GM10248 (cell line): ENCODE measurements around the gene PDE2A.

Experiments used
- CTCF ChIA-PET: fragments of 300-600 bp; sonication (Branson Sonifier 250); formaldehyde crosslinking; extraction: SDS; loops from one replicate; lab custom pipeline; 2021; ENCODE audit warnings: antibody characterized with exemption; lab: Yijun Ruan, JAX
- POLR2A ChIA-PET: fragments of 350-650 bp; sonication (Branson Sonifier 250); formaldehyde crosslinking; extraction: SDS; loops from one replicate; lab custom pipeline; 2020; ENCODE audit warnings: antibody characterized with exemption; lab: Yijun Ruan, JAX
- DNase-seq: peaks from one replicate; pipeline ENCODE4 v3.0.0; 2012; ENCODE audit errors: extremely low spot score
- TF ChIP-seq, protein P1 (sequence below): IDR thresholded peaks from 2 replicates; pipeline ENCODE4 v1.5.1; 2012; ENCODE audit warnings: mild to moderate bottlenecking, low read depth; ENCODE audit errors: extremely low read depth, missing control alignments, control extremely low read depth

The PDE2A gene

DNA sequence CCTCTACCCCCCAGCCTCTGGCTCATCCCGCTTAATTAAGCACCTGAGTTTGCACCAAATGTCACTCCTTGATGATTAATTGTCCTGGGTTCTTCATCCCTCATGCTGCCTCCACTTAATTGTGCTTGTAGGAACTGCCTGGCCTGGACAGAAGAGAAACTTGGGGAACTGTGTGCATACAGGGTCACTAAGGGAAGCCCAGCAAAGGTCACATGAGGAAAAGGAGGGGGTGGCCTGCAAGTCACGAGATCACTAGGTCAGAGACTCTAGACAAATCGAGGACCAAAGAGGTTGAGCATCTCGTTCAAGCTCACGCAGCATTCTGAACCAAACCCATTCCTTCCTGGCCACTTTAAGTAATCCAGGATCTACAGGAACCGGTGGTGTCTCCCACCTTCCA lies 75.8 kb downstream of the PDE2A start:
- TF ChIP-seq, protein P1, sequence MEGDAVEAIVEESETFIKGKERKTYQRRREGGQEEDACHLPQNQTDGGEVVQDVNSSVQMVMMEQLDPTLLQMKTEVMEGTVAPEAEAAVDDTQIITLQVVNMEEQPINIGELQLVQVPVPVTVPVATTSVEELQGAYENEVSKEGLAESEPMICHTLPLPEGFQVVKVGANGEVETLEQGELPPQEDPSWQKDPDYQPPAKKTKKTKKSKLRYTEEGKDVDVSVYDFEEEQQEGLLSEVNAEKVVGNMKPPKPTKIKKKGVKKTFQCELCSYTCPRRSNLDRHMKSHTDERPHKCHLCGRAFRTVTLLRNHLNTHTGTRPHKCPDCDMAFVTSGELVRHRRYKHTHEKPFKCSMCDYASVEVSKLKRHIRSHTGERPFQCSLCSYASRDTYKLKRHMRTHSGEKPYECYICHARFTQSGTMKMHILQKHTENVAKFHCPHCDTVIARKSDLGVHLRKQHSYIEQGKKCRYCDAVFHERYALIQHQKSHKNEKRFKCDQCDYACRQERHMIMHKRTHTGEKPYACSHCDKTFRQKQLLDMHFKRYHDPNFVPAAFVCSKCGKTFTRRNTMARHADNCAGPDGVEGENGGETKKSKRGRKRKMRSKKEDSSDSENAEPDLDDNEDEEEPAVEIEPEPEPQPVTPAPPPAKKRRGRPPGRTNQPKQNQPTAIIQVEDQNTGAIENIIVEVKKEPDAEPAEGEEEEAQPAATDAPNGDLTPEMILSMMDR: no peak
- CTCF ChIA-PET: interaction anchor here (1.0 to 3.4 kb wide), 3 partner anchors 11 to 86 kb away, joined by 3 to 21 read pairs (median 3); no protein-coding TSS in a partner anchor
- POLR2A ChIA-PET: no interaction called here
- DNase-seq: no peak

GRCh38 chr11:72597721-72598120 lies 76.5 kb downstream of the PDE2A start:
- CTCF ChIA-PET: no interaction called here

DNA sequence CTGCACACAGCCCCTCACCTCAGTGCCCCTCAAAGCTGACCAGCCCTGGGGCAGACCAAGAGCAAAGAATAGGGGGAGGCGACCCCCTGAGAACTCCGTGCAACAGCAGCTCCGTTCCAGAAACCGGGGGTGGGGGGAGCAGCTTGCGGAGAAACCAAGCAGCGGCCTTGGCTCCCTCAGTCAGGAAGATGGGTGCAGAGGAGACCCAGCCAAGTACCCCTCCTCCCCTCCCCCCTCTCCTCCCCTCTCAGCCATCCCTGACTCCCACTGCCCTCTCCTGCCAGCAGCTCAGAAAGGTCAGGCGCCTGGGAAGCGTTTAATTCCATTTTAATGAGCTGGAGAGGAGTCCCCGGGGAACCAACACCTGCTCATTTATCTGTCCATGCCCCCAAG lies 78.9 kb downstream of the PDE2A start:
- ChIA-PET POLR2A (no interaction called here), CTCF (interaction anchor here (1.7 to 3.6 kb wide), 2 partner anchors 9 to 13 kb away, joined by 4 to 16 read pairs; no protein-coding TSS in a partner anchor)
- TF ChIP-seq, protein P1: no peak
- DNase-seq: no peak

More at GRCh38 chr11:72597721-72598120, 76.5 kb downstream of the PDE2A start:
- DNase-seq: no peak
- TF ChIP-seq, protein P1: no peak
- POLR2A ChIA-PET: no interaction called here

DNA sequence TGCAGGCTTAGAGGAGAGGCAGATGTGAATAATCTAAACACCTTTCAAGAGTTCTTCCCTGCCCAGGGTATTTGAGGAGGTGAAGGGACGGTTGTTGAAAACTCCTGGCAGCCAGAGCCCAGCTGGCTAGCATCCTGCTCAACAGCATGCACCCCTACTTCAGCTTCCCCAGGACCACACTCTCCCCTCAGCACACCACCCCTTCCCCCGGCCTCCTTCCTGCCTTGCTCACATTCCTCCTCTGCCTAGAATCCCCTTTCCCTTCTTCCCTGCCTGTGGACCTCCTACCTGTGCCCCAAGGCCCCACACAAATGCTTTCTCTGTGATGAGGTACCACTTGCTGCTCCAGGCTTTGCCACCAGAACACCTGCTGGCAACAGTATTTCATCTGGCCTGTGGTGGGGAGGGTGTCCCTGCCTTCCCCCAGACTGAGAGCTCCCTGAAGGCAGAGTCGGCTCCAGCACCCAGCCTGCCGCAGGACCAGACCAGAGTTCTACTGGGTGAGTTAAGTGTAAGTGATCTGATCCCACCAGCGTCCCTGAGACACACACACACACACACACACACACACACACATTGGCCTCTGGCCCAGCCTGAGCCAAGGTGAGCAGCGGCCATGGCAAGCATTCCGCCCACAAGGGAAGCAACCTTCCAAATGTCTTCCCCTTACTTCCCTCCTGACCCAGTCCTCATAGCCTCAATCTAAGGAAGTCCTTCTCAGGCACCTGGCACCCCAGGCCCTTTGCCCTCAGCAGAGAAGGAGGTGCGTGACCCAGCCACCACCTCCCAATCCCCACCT lies 79.5 kb downstream of the PDE2A start:
- TF ChIP-seq, protein P1: no peak

GRCh38 chr11:72592698-72593495 lies 81.3 kb downstream of the PDE2A start:
- ChIA-PET CTCF (interaction anchor here (1.0 to 12.1 kb wide), 6 partner anchors 7 to 122 kb away, joined by 3 to 154 read pairs (median 10); no protein-coding TSS in a partner anchor), POLR2A (no interaction called here)
- no peak for DNase-seq
- TF ChIP-seq, protein P1: no peak

More for the DNA sequence above, 79.5 kb downstream of the PDE2A start:
- DNase-seq: no peak
- ChIA-PET POLR2A (no interaction called here), CTCF (interaction anchor here (0.9 to 12.1 kb wide), 5 partner anchors 9 to 47 kb away, joined by 3 to 154 read pairs (median 4); no protein-coding TSS in a partner anchor)

DNA sequence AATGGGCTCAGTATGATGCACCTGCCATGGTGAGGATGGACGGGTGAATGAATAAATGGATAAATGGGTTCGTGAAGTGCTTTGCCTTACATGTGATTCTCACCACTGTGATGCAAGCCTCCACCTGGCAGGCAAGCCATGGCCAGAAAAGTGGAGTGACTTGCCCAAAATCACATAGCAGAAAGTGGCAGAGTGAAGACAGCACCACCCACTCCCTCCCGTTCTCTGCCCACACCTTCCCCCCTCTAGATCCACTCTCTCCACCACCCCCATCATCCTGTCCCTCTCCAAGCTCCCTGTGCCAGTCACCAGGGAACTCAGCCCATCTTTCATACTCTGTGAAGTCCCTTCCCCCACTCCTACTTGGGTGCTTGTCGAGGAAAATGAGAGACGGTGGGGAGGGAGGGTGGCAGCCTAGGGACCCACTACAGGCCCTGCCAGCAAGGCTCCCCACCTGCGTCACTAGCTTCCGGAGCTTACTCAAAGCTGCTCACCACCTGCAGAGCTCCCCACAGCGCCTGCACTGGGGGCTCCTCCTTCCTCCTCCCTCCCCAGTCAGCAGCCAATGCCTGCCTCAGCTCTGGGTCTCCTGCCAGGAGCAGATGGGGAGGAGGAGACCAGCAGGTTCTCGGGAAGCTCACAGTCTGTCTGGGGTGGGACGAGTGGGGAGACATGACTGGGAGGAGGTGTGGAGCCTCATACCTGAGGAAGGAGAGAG lies 82.3 kb downstream of the PDE2A start:
- DNase-seq: no peak
- ChIA-PET CTCF (interaction anchor here (1.0 to 12.1 kb wide), 7 partner anchors 18 to 121 kb away, joined by 3 to 154 read pairs (median 9); no protein-coding TSS in a partner anchor), POLR2A (no interaction called here)
- TF ChIP-seq, protein P1: no peak
